HG02798 (cell line): ENCODE results near the gene MILR1.

ENCODE experiments used
- ATAC-seq: cut with Tn5 transposase; IDR thresholded peaks from one replicate; pipeline ENCODE4 v1.9.1; 2021; ENCODE audit warnings: mild to moderate bottlenecking; ENCODE audit not compliant: unreplicated experiment, poor library complexity

MILR1 gene

GRCh38 chr17:64500862-64501765 lies 52.2 kb downstream of the MILR1 start:
- no peak for ATAC-seq

GRCh38 chr17:64502021-64502420 lies 53.1 kb downstream of the MILR1 start:
- ATAC-seq: no peak

- no peak for ATAC-seq
Measured at GRCh38 chr17:64502809-64503208, 53.9 kb downstream of the MILR1 start.

- no peak for ATAC-seq
Measured at GRCh38 chr17:64503341-64503740, 54.4 kb downstream of the MILR1 start.

DNA sequence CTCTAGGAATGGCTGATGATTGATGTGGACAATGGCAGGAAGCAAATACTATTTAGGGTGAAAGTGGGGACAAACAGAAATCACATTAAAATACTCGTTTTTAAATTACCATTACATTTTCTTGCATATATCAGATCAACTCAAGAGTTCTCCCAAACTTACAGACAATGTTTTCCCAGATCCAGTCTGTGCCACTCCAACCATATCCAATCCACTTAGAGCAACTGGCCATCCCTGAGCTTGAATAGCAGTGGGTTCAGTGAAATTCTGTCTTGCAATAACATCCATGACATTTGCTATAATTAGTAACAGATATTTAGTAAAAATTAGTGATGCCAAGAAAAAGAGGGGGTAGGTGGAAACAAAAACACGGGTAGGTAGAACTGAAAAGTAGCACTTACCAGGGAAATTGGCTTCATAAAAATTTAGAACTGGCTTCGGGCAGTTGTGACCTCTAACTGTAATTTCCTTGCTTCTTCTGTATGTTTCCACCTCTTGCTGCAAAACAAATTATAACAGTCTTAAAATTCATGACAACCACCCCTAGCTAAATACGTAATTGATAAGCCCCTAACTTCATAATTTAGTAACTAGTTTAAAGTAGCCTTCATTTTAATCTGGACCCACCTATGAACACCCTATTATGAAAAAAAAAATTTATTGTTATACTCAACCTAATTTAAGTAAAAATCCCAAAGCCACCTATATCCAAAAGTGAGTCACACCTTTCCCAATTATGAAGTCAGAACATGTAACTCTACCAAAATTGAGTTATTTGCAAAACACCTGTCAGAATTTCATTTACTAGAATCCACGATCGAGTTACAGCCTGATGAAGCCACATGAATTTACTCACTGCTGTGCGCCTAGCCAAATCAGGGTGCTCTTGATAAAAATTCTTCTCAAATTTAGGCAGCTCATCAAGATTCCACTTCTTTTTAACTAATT lies 55.2 kb downstream of the MILR1 start:
- no peak for ATAC-seq

GRCh38 chr17:64504769-64505339 lies 55.9 kb downstream of the MILR1 start:
- no peak for ATAC-seq

DNA sequence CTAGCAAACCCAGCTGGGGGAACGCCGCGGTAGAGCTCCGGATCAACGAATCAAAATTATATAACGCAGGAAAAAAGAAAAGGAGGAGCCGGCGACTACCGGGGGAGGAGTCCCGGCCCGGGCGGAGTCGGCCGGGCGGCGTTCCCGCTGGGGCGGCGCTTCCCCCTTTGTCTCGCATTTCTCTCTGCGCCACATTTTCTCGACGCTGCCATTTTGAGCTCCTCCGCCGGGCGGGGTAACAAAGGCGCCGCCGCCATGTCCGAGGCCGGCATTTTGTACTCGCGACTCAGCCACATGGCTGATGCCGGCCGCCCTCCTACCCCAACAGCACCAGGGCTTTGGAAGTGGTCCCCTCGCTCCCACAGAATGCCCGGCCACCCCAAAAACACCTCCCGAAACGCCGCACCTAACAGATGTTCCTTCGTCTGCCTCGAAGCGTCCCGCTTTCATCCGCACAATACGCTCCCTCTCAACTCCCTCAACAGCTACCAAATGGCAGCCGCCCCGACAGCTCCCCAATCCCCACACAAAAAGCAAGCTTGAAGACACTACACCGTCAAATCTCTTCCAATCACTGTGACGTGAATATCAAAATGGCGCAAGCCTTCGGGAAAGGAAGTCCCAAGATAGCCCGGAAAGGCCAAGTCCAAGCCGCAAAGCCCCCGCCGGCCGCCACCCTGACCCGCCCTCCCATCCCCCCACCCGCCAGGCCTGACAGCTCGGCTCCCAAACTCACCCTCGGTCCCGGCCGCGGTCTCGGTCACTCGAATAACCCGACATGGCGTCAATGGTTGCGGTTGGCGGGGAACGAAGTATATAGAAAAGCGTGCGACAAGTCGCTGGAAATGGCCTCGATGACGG lies 56.7 kb downstream of the MILR1 start:
- ATAC-seq: peak; percentile 25

DNA sequence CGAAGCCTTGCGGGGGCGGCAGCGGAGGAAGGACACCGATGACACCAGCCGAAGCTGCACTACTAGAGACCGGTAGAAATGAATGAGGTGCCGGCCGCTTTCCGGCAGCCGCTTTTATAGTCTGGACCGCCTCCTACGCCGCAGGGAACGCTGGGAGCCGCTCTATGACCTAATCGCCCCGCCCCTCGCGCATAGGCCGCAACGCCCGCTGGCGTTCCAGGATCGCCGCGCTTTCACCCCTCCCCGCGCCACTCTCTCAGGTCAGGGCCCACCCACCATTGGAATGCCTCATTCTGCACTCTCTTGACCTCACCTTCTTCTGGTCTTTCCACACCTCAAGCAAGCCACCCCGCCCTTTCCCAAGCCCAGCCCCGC lies 57.3 kb downstream of the MILR1 start, which contains the start of gene DDX5:
Gene DDX5, minus strand, starts transcription at position 89 of the 375 bp plus-strand sequence. CDS start 170 bp downstream, outside the sequence.
- peak; percentile 66 for ATAC-seq

DNA sequence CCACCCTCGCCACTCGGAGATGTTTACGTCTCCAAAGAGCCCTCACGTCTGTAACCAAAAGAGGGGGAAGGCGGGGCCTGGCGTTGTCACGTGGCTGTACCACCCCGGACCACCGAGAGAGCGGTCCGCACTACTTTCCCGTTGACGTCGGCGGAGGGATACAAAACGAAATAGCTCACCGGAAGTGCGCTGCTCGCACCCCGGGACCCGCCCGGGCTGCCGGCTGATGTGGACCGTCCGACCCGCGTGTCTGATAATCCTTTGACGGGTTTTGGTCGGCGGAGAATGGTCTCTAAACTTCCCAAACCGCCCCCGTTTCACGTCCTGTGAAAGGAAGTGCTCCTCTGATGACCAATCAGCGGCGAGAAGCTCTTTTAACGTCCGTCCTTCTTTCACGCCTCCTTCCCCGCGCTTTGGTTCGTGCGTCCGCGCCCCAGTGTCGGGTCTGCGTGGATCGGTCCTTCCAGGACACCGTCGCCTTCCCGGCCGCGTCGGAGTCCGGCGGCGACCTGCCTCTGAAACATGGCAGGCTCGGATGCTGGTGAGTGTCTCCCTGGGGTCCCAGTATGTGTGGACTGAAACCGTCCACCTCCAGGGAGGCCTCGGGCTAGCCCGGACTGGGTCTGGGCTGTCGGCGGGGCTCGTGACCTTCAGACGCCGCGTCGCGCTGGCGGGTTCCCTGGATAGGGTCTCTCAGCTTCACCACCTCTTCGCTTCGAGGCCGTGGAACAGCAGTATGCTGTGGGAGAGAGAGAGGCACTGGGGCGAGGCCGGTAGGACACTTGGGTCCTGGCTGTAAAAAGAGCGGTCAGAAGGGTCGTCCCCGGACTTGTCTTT lies 57.9 kb downstream of the MILR1 start, which contains the start of gene CEP95:
Gene CEP95, plus strand, starts transcription at position 402 of the 837 bp plus-strand sequence. Its CDS starts 121 bp downstream, at position 523.
- ATAC-seq: peak; percentile 67

DNA sequence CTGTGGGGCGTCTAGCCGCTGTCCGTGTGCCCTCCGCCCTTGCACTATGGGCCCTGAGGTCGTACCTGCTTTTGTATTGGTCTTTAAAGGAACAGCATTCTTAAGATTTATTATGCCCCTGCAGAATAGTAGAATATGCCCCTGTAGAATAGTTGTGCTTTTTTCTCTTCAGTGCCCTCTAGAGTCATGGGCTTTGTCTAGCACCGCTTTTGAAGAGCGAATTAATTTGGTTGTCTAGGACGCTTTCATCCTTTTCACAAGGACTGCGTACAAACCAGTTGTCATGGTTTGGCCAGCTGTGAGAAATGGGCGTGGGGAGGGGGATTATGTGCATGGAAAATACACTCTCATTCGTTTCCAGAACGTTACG lies 58.5 kb downstream of the MILR1 start:
- ATAC-seq: no peak

DNA sequence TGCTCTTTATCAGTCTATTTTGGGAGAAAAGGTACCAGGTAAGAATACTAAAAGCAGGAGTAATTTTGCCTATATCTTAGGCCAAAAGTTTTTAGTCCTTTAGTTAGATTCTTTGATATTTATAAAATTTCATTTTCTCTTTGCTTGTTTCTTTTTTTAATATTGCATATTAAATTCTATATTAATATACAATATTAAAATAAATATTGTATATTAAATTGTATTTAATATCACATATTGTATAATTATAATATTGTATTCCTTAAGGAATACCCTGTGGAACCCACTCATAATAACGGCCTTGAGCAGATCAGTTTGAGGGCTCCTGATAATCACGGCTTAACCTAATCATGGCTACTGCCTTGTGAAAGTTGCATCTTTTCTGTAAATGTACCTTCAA lies 59.8 kb downstream of the MILR1 start:
- ATAC-seq: no peak

- no peak for ATAC-seq
Measured at GRCh38 chr17:64509179-64509578, 60.3 kb downstream of the MILR1 start.

GRCh38 chr17:64515419-64515818 lies 66.5 kb downstream of the MILR1 start:
- no peak for ATAC-seq

DNA sequence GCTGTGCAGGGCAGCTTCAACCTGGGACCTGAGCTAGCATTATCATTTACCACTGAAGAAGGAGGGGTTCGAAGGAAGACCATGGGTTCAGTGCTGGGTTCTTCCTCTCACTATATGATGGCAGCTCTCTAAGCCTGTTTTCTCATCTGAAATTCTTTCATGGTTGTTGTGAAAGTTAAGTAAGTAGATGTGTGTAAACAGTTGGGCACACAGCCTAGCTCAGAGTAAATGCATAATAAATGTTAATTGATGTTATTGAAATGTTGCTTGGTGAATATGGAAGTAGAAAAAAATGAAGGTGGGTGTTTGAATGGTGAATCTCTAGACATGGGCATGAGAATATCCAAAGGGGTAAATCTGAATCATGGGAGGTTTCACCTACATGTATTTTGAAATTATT lies 66.9 kb downstream of the MILR1 start:
- no peak for ATAC-seq
